ENCODE data around the gene GRID1.

Gene GRID1

GRCh38 chr10:86329896-86330680 lies 36.5 kb downstream of the GRID1 start:
- no peak for ATAC-seq
- Mint-ChIP-seq H3K4me1 (no peaks in the 10 kb centered on the region), H3K4me3 (no peak overlapping the region), H3K27me3 (peaks cover 36% of the 10 kb centered on the region), H3K9me3 (no peaks in the 10 kb centered on the region), H3K27ac (no peak overlapping the region)
- DNase-seq, result no peak

DNA sequence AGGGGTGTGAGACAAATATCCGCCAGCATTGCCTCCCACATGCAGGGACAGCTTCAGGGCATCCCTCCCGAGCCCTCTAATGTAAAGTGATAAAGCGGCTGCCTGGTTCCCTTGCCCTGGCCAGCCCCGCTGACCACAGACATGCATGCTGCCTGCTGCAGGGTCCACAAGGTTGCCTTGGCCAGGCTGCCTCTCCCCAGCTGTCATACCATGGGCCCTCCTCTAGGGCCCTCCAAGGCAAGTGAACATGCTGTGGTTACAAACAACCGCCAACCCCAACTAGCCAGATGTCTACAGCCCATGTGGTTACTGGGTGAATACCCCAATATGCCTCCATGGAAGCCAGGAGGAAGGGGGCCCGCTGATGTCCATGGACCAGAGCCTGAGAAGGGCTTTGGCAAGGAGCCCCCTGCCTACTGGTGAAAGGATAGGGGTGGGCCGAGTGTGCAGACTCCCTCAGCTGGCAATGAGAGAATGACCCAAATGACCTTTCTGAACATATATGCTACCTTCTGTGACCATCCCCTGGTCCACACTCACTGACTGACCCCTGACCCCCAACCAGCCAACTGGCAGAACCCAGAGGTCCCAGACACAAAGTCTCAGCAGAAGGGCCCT lies 37.4 kb downstream of the GRID1 start:
- Mint-ChIP-seq H3K4me3 (no peak overlapping the region), H3K27me3 (peaks cover 28% of the 10 kb centered on the region), H3K27ac (no peak overlapping the region), H3K9me3 (no peaks in the 10 kb centered on the region), H3K4me1 (no peaks in the 10 kb centered on the region)
- DNase-seq (no peak), ATAC-seq (no peak)

DNA sequence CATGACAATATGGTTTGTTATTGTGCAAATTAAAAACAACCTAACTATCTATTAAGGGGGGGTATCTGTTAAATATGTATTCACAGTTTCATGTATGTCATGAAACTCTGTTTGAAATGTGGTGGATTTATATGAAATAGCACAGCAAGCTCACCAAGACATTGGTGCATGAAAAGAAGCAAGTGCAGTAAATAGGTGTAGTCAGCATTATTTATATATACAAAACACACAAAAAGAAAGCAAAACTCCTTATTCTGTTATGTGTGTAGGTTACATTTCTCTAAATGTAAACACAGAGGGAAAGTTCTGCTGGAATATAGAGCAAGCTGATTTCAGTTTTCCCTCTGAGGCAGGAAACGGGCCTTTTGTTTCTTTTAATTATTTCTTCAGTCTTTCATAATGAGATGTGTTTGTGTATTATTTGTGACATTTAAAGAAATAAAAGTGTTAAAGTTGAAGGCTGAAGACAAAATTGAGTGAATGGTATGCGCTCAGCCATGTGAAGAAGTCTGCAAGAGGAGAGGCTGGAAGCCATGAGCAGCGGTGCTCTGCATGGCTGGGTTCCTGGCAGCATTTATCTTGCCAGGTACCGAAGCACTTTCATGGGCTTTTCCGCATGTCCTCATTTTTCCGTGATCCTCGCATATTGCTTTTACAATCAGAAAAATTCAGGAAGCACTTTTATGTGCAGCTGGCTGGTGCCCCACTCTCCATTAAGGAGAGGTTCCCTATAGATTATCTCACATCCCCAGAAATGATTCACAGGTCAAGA lies 38.5 kb downstream of the GRID1 start:
- ATAC-seq (no peak), DNase-seq (no peak)
- no peak overlapping the region for H3K27ac Mint-ChIP-seq
- no peaks in the 10 kb centered on the region for H3K9me3 Mint-ChIP-seq
- H3K4me3 Mint-ChIP-seq, result no peak overlapping the region
- H3K27me3 Mint-ChIP-seq, result peaks cover 26% of the 10 kb centered on the region
- H3K4me1 Mint-ChIP-seq, result no peaks in the 10 kb centered on the region

GRCh38 chr10:86325158-86325557 lies 41.4 kb downstream of the GRID1 start:
- Mint-ChIP-seq H3K9me3 (no peaks in the 10 kb centered on the region), H3K4me1 (no peaks in the 10 kb centered on the region), H3K27me3 (peaks cover 24% of the 10 kb centered on the region), H3K4me3 (no peak overlapping the region), H3K27ac (no peak overlapping the region)
- DNase-seq, result no peak
- ATAC-seq, result no peak

- no peak for DNase-seq
- Mint-ChIP-seq H3K27me3 (peaks cover 31% of the 10 kb centered on the region), H3K9me3 (no peaks in the 10 kb centered on the region), H3K27ac (no peak overlapping the region), H3K4me3 (no peak overlapping the region), H3K4me1 (no peaks in the 10 kb centered on the region)
- ATAC-seq, result no peak
Observed at GRCh38 chr10:86321568-86321967, 45.0 kb downstream of the GRID1 start.

GRCh38 chr10:86319676-86320075 lies 46.9 kb downstream of the GRID1 start:
- Mint-ChIP-seq H3K4me1 (no peaks in the 10 kb centered on the region), H3K9me3 (no peaks in the 10 kb centered on the region), H3K4me3 (no peak overlapping the region), H3K27ac (no peak overlapping the region), H3K27me3 (peaks cover 25% of the 10 kb centered on the region)
- DNase-seq (no peak), ATAC-seq (no peak)

GRCh38 chr10:86317949-86318725 lies 48.5 kb downstream of the GRID1 start:
- no peaks in the 10 kb centered on the region for H3K9me3 Mint-ChIP-seq
- H3K4me1 Mint-ChIP-seq, result no peaks in the 10 kb centered on the region
- H3K4me3 Mint-ChIP-seq, result no peak overlapping the region
- H3K27ac Mint-ChIP-seq, result no peak overlapping the region
- ATAC-seq (no peak), DNase-seq (no peak)
- peaks cover 25% of the 10 kb centered on the region for H3K27me3 Mint-ChIP-seq

DNA sequence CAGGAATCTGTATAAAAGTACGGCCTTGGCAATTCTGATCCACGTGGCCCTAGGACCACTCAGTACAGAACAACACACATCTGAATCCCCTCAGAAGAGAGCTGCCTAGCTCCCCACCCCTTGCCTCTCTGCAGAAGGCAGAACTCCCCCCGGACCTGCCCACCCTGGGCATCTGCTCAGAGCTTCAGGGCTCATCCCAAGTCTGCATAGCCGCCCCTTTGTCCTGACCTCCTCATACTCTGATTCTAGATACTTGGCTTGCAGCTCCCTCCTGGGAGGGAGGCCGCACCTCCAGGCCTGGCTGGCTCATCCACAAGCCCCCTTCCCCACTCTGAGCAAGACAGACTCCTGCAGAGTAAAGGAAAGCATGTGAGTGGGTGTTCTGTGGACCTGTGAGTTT lies 49.6 kb downstream of the GRID1 start:
- DNase-seq (no peak), ATAC-seq (no peak)
- Mint-ChIP-seq H3K9me3 (no peaks in the 10 kb centered on the region), H3K4me3 (no peak overlapping the region), H3K4me1 (no peaks in the 10 kb centered on the region), H3K27ac (no peak overlapping the region), H3K27me3 (peaks cover 31% of the 10 kb centered on the region)

GRCh38 chr10:86316274-86316835 lies 50.2 kb downstream of the GRID1 start:
- DNase-seq (no peak), ATAC-seq (no peak)
- Mint-ChIP-seq H3K4me3 (no peak overlapping the region), H3K27me3 (peaks cover 24% of the 10 kb centered on the region), H3K9me3 (no peaks in the 10 kb centered on the region), H3K4me1 (no peaks in the 10 kb centered on the region), H3K27ac (no peak overlapping the region)

DNA sequence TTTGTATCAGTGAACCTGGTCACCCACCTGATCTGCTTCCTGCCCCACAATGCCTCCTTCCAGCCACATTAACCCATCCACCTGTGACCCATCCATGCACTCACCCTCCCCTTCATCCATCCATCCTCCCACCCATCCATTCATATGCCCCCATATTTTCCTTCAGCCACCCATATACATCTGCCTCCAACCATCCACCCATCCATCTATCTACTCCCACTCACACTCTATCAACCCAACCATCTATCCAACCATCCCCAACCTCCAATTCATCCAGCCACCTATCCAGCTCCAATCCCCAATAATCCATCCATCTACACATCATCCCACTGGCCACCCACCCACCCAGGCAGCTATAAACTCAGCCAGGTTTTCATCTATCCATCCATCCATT lies 51.0 kb downstream of the GRID1 start:
- Mint-ChIP-seq H3K4me1 (no peaks in the 10 kb centered on the region), H3K9me3 (no peaks in the 10 kb centered on the region), H3K27ac (no peak overlapping the region), H3K4me3 (no peak overlapping the region), H3K27me3 (peaks cover 23% of the 10 kb centered on the region)
- DNase-seq (no peak), ATAC-seq (no peak)

DNA sequence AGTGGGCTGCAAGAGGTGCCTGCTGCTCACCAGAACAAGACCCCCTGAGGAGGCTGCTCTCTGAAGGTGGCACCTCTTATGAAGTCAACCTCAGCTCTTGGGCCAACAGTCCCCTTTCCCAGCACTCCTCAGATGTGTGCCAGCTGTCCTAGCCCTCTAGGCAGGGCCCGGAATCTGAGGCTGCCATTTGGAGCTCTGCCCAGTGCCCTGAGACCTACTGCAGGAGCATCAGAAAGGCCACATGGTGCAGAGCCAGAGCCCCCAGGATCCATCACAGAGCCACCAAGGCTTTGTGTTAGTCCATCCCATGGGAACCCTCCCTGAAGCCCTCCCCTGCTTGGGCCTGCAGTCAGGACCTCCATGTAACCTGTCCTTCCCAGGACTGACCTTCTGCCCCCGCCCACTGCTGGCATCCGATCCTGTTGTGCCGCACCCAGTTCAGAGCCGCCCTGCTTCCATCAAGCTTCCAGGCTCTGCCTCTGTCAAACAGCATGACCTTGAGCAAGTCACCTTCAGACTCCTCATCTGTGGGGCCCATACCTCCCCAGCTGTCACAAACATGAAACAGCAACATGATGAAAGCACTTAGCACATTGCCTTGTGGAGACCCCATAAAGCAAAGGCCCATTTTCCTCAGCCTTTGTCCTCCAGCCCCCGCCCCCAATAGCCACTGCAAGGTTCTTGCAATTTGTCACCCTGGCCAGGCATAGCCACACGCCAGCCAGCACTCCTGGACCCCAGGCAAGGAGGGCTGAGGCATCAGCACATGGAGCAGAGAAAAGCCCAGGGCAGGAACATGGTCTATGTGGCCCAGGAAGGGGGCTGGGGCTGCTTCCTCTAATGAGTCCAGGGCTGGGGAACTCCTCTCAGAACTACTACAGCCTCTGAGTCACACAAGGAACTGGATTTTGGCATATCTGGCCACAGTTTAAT lies 51.7 kb downstream of the GRID1 start:
- no peak overlapping the region for H3K27ac Mint-ChIP-seq
- no peak overlapping the region for H3K4me3 Mint-ChIP-seq
- peaks cover 23% of the 10 kb centered on the region for H3K27me3 Mint-ChIP-seq
- no peaks in the 10 kb centered on the region for H3K9me3 Mint-ChIP-seq
- ATAC-seq, result no peak
- no peaks in the 10 kb centered on the region for H3K4me1 Mint-ChIP-seq
- no peak for DNase-seq

DNA sequence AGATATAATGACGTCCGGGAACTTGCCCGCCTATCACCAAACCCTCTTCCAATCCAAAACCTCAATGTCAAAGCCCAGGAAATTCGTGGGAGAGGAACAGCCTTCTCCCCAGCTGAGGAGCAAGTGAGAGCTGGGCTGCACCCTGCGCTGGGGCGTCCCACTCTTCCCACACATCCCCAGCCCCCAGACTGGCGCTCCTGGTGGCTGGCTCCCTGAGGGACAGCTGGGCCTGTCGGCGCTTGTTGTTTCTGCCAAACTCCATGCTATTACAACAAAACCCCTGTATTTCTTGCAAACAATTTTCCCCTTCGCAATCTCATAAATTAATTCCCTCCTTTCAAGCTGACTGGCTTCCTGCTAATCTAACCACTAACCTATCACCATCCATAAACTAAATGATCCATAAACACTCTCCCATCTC lies 53.0 kb downstream of the GRID1 start:
- H3K27ac Mint-ChIP-seq, result peak overlapping the region in 1 of 2 donors; percentile 10

DNA sequence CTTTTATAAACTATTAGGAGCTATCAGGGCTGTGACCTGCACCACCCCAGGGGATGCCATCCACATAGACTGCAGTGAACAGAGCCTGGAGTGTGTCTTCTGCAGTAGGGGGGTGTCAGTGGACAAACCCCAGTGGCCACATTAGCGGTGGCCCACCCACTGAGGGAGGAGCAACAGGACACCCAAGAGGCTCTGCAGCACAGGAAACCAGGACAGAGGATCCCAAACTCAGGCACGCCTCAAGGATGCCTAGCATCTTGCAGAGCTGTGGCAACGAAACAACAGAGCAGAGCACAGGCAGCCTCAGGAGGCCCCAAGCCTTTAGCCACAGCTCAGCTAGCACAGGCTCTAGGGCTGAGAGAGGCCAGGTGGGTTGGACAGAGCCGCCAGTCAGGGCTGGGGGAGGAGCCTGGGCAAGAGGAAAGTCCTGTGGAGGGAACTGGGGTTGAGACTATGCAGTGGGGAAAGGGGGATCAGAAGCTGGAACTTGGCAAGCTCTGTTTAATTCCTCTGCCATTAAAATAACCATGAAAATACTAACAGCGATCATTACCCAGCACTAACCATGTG lies 53.8 kb downstream of the GRID1 start:
- no peak for ATAC-seq
- Mint-ChIP-seq H3K9me3 (no peaks in the 10 kb centered on the region), H3K4me3 (no peak overlapping the region), H3K27ac (no peak overlapping the region), H3K4me1 (no peaks in the 10 kb centered on the region), H3K27me3 (peaks cover 22% of the 10 kb centered on the region)
- no peak for DNase-seq

More for the DNA sequence above, 53.0 kb downstream of the GRID1 start:
- no peaks in the 10 kb centered on the region for H3K9me3 Mint-ChIP-seq
- H3K27me3 Mint-ChIP-seq, result peaks cover 16% of the 10 kb centered on the region
- H3K4me1 Mint-ChIP-seq, result no peaks in the 10 kb centered on the region
- DNase-seq (no peak), ATAC-seq (no peak)
- no peak overlapping the region for H3K4me3 Mint-ChIP-seq

GRCh38 chr10:86311906-86312305 lies 54.7 kb downstream of the GRID1 start:
- peaks cover 22% of the 10 kb centered on the region for H3K27me3 Mint-ChIP-seq
- H3K4me1 Mint-ChIP-seq, result no peaks in the 10 kb centered on the region
- no peak overlapping the region for H3K27ac Mint-ChIP-seq
- no peaks in the 10 kb centered on the region for H3K9me3 Mint-ChIP-seq
- no peak for DNase-seq
- ATAC-seq, result no peak
- H3K4me3 Mint-ChIP-seq, result no peak overlapping the region
